HepG2 (cell line): ENCODE data around the gene PSME3IP1. TPM values are rescaled to one million over a fixed set of nuclear protein-coding genes. Genes with fewer than 3 reads are reported as not detected.
A peak's percentile ranks its signal among the peaks of the same experiment; 100 is the strongest.

Source experiments
- ATAC-seq: fragments of 200-7000 bp; cut with Tn5 transposase; 3 replicates; pipeline ENCODE4 v1.9.1; 2020; ENCODE audit warnings: mild to moderate bottlenecking, moderate library complexity
- BruUV-seq: library from RNA; stranded (reverse); fragments of 400-500 nt; replicated peaks from 2 replicates; lab custom pipeline; 2021; lab: Mats Ljungman, UMichigan
- CTCF ChIA-PET: fragments of 300-600 bp; formaldehyde crosslinking; extraction: SDS; loops from one replicate; lab custom pipeline; 2021; ENCODE audit warnings: low total read pairs, inconsistent platforms, low intra/inter-chr PET ratio; lab: Yijun Ruan, JAX
- POLR2A ChIA-PET: fragments of 350-600 bp; sonication (Branson Sonifier 250); formaldehyde crosslinking; loops from one replicate; lab custom pipeline; 2020; ENCODE audit warnings: antibody characterized with exemption, inconsistent platforms; lab: Yijun Ruan, JAX
- DNase-seq: peaks from one replicate; pipeline ENCODE4 v3.0.0-alpha.2; 2015; ENCODE audit warnings: low spot score
- FAIRE-seq: peaks from 3 replicates; lab custom pipeline; 2011; peaks lifted over from hg19 to GRCh38; lab: Jason Lieb, UNC
- H2AFZ ChIP-seq: one replicate; pipeline ENCODE4 v1.6.1; 2011; ENCODE audit warnings: low read length, inconsistent platforms
- H3K27ac ChIP-seq: fragments of 300-600 bp; 3 replicates; pipeline ENCODE4 v1.8.0; 2011; ENCODE audit warnings: mixed run types, mild to moderate bottlenecking, mixed read lengths, low read length, inconsistent platforms; ENCODE audit not compliant: insufficient read depth; ENCODE audit errors: extremely low read length
- H3K27me3 ChIP-seq, 2 experiments: fragments of 200-600 bp in 1 of 2; 2 replicates in 1 of 2; 3 replicates in 1 of 2; pipeline versions ENCODE4 v1.6.0 to v1.8.0; 2011; ENCODE audit warnings: low read length in 2 of 2, mild to moderate bottlenecking in 2 of 2, moderate library complexity in 2 of 2, inconsistent platforms in 1 of 2; ENCODE audit not compliant: insufficient read depth in 2 of 2, control insufficient read depth in 1 of 2
- H3K36me3 ChIP-seq, 2 experiments: fragments of 200-600 bp in 1 of 2; replicated peaks in 1 of 2; 2 replicates in 1 of 2; 3 replicates in 1 of 2; pipeline versions ENCODE4 v1.5.1 to v1.8.0; 2011; ENCODE audit warnings: low read length in 2 of 2, inconsistent platforms in 1 of 2; ENCODE audit not compliant: insufficient read depth in 2 of 2, control insufficient read depth in 1 of 2
- H3K4me1 ChIP-seq: 2 replicates; pipeline ENCODE4 v1.5.1; 2012; ENCODE audit warnings: low read length, inconsistent platforms; ENCODE audit not compliant: insufficient read depth
- H3K4me2 ChIP-seq: 2 replicates; pipeline ENCODE4 v1.6.0; 2011; ENCODE audit warnings: low read depth, low read length, inconsistent platforms
- H3K4me3 ChIP-seq, 3 experiments: fragments of 200-600 bp in 1 of 3; sonication (generic), shearing (Covaris generic) in 1 of 3; replicated peaks in 1 of 3; 2 replicates each; pipeline ENCODE4 v1.5.1; 2011 to 2016; ENCODE audit warnings: low read length in 3 of 3, inconsistent platforms in 2 of 3, low read depth in 2 of 3, mild to moderate bottlenecking in 2 of 3, control low read depth in 1 of 3, mixed read lengths in 1 of 3; ENCODE audit not compliant: insufficient read depth in 1 of 3
- H3K79me2 ChIP-seq: one replicate; pipeline ENCODE4 v1.6.1; 2011; ENCODE audit warnings: low read length, inconsistent platforms; ENCODE audit not compliant: insufficient read depth
- H3K9ac ChIP-seq: 2 replicates; pipeline ENCODE4 v1.6.0; 2011; ENCODE audit warnings: mild to moderate bottlenecking, low read depth, low read length, inconsistent platforms; ENCODE audit not compliant: insufficient read depth
- H3K9me3 ChIP-seq: 2 replicates; pipeline ENCODE4 v1.5.1; 2012; ENCODE audit warnings: mild to moderate bottlenecking, low read length
- H4K20me1 ChIP-seq: 2 replicates; pipeline ENCODE4 v1.6.0; 2011; ENCODE audit warnings: inconsistent platforms, mild to moderate bottlenecking, low read length, moderate library complexity; ENCODE audit not compliant: insufficient read depth
- AKAP8 ChIP-seq: sonication (generic); formaldehyde crosslinking; IDR thresholded peaks from 2 replicates; pipeline ENCODE4 v1.5.1; 2020; ENCODE audit warnings: mild to moderate bottlenecking, missing genetic modification reagents
- AKNA ChIP-seq: sonication (generic); formaldehyde crosslinking; IDR thresholded peaks from 2 replicates; pipeline ENCODE4 v1.4.0; 2020; ENCODE audit warnings: missing genetic modification reagents, borderline replicate concordance
- ASH2L ChIP-seq: fragments of 300-600, 200-600 bp; sonication (generic); IDR thresholded peaks from 2 replicates; pipeline ENCODE4 v1.7.0; 2017; ENCODE audit warnings: low read depth, mild to moderate bottlenecking, moderate library complexity, mixed read lengths, low read length; ENCODE audit not compliant: insufficient read length
- CEBPB ChIP-seq: IDR thresholded peaks from 2 replicates; pipeline ENCODE4 v1.6.1; 2011; ENCODE audit warnings: low read depth, low read length, improper control_type of control experiment, borderline replicate concordance
- HNF4A ChIP-seq: sonication (generic); formaldehyde crosslinking; IDR thresholded peaks from 2 replicates; pipeline ENCODE4 v1.4.0; 2020; ENCODE audit warnings: missing genetic modification reagents
- KMT2B ChIP-seq: IDR thresholded peaks from 2 replicates; pipeline ENCODE4 v1.6.1; 2016; ENCODE audit warnings: missing genetic modification reagents, missing compliant biosample characterization
- LCORL ChIP-seq, 2 experiments: fragments of 450-650 bp in 1 of 2; sonication (generic) in 1 of 2; formaldehyde crosslinking in 1 of 2; IDR thresholded peaks; 2 replicates each; pipeline versions ENCODE4 v1.5.0 to v1.6.1; 2017 to 2020; ENCODE audit warnings: antibody characterized with exemption in 1 of 2, missing genetic modification reagents in 1 of 2
- SNRNP70 ChIP-seq: fragments of 200-400 bp; formaldehyde crosslinking; IDR thresholded peaks from 2 replicates; pipeline ENCODE4 v1.6.1; 2017; ENCODE audit warnings: mild to moderate bottlenecking, low read depth, low read length, moderate library complexity
- SOX6 ChIP-seq, 2 experiments: fragments of 450-650 bp in 1 of 2; sonication (generic) in 1 of 2; formaldehyde crosslinking in 1 of 2; IDR thresholded peaks; 2 replicates each; pipeline versions ENCODE4 v1.4.0 to v1.6.1; 2017 to 2020; ENCODE audit warnings: antibody characterized with exemption in 1 of 2, mild to moderate bottlenecking in 1 of 2, missing genetic modification reagents in 1 of 2
- ZFP91 ChIP-seq: sonication (generic); formaldehyde crosslinking; IDR thresholded peaks from 2 replicates; pipeline ENCODE4 v1.9.0; 2022; ENCODE audit warnings: missing genetic modification reagents, mild to moderate bottlenecking, borderline replicate concordance
- ZNF12 ChIP-seq: sonication (generic); formaldehyde crosslinking; IDR thresholded peaks from 2 replicates; pipeline ENCODE4 v1.5.0; 2020; ENCODE audit warnings: missing genetic modification reagents
- ZNF136 ChIP-seq: sonication (generic); formaldehyde crosslinking; IDR thresholded peaks from 2 replicates; pipeline ENCODE4 v1.8.1; 2022; ENCODE audit warnings: low read depth, mild to moderate bottlenecking, moderate library complexity, missing genetic modification reagents
- ZNF251 ChIP-seq: sonication (generic); formaldehyde crosslinking; IDR thresholded peaks from 2 replicates; pipeline ENCODE4 v1.9.0; 2021; ENCODE audit warnings: mild to moderate bottlenecking, missing genetic modification reagents
- ZNF644 ChIP-seq: IDR thresholded peaks from 2 replicates; pipeline ENCODE4 v1.6.1; 2016; ENCODE audit warnings: low read depth
- WGBS: methylation state at CpG from one replicate; pipeline ENCODE4 v1.1.6; 2017; ENCODE audit warnings: low lambda C conversion rate; 5-methylcytosine and 5-hydroxymethylcytosine counted together
- in situ Hi-C: cut with HindIII; loops from 2 replicates; pipeline ENCODE4 v1.10.0; 2017; ENCODE audit warnings: low pct_unique_long_range_greater_than_20kb; ENCODE audit not compliant: extremely low pct_ligation_motif_present
- intact Hi-C: fragments of 100-400 bp; cut with micrococcal nuclease; formaldehyde crosslinking; loops from one replicate; pipeline ENCODE4 v1.10.0; 2022; ENCODE audit not compliant: unreplicated experiment
- polyA plus RNA-seq, 8 experiments: library from polyadenylated mRNA; depleted of rRNA in 3 of 8; stranded (reverse) in 7 of 8; unstranded in 1 of 8; fragments of >200 nt; fragmentation: Illumina TruSeq in 4 of 8; extraction: Trizol in 4 of 8; gene quantifications; 2 replicates each; pipeline versions ENCODE4 v1.2.1 to v1.2.3, GENCODE V29; 2011 to 2016; ENCODE audit warnings: low read depth in 4 of 8, missing spikeins in 1 of 8, mixed read lengths in 1 of 8; ENCODE audit not compliant: insufficient read depth in 1 of 8
- total RNA-seq, 5 experiments: library from RNA; depleted of rRNA; stranded (reverse); fragments of >200 nt; fragmentation: Illumina TruSeq; extraction: Trizol; gene quantifications; 2 replicates each; pipeline ENCODE4 v1.2.3, GENCODE V29; 2016; ENCODE audit warnings: low read depth in 1 of 5

PSME3IP1 gene
- total and polyA plus RNA-seq, 2 of the 13 experiments (the other 11 are each of a cell fraction or from before 2014, with no cell fraction given): 90.8 to 99.8 TPM

- TF ChIP-seq ZFP91 (CRISPR knock-in tag) (no peak), SNRNP70 (no peak), ZNF12 (CRISPR knock-in tag) (no peak)
Measured at GRCh38 chr16:57194512-57194911, 8.7 kb upstream of the PSME3IP1 start (continued).

GRCh38 chr16:57192720-57193486 is 7.1 kb upstream of the PSME3IP1 start:
- Histone ChIP-seq H3K4me2 (peak overlapping the region; percentile 37), H3K4me1 (peaks cover 94% of the 10 kb centered on the region), H3K79me2 (peaks cover 98% of the 10 kb centered on the region), H3K9me3 (no peaks in the 10 kb centered on the region), H2AFZ (no peak overlapping the region), H4K20me1 (peaks cover 52% of the 10 kb centered on the region), H3K27me3 (no peaks in the 10 kb centered on the region; a peak in 1 of 5 replicates), H3K36me3 (peaks cover 2 to 14% of the 10 kb centered on the region in 2 experiments; a peak in 4 of 5 replicates), H3K4me3 (peak overlapping the region in 1 of 3 experiments; percentile 23; a peak in 2 of 6 replicates), H3K9ac (peak overlapping the region; percentile 0; the same call in 1 of the 2 replicates), H3K27ac (peak overlapping the region; percentile 56)
- intact Hi-C loops (no loop called here), in situ Hi-C loops (no loop called here)
- FAIRE-seq (peak; percentile 30), ATAC-seq (no peak), DNase-seq (peak; percentile 21)
- POLR2A ChIA-PET: interaction anchor here (1.6 kb wide), 1 partner anchor 59 kb away, joined by 3 read pairs; no protein-coding TSS in a partner anchor
- BruUV-seq: no TSS peak
- WGBS: 41% methylated on average over 7 of the region's 7 CpGs
- CTCF ChIA-PET: no interaction called here
- TF ChIP-seq HNF4A (CRISPR knock-in tag) (peak; percentile 29; the same call in 1 of the 2 replicates), ZNF644 (CRISPR knock-in tag) (0 out of 2 replicates have a peak, but pooled peaks have one; percentile 6), SOX6 (IDR thresholded peaks at IDR 0.05) (no peak), SOX6 (CRISPR knock-in tag; IDR thresholded peaks at IDR 0.05) (0 out of 2 replicates have a peak, but pooled peaks have one; percentile 18), LCORL (IDR thresholded peaks at IDR 0.05) (no peak), LCORL (CRISPR knock-in tag; IDR thresholded peaks at IDR 0.05) (0 out of 2 replicates have a peak, but pooled peaks have one; percentile 4), CEBPB (peak; percentile 49; the same call in 1 of the 2 replicates), ZNF136 (CRISPR knock-in tag) (0 out of 2 replicates have a peak, but pooled peaks have one; percentile 40), AKNA (CRISPR knock-in tag) (no peak), KMT2B (0 out of 2 replicates have a peak, but pooled peaks have one; percentile 3), ASH2L (peak; percentile 0), AKAP8 (no peak), ZNF251 (no peak)
